Spleen (tissue), 7 donors: Measurements from ENCODE around the gene TAF10.

Source experiments
- POLR2AphosphoS5 ChIP-seq, 3 donors: sonication (generic); formaldehyde crosslinking; IDR thresholded peaks; one replicate each; pipeline ENCODE4 v1.5.1; 2017; ENCODE audit warnings: antibody characterized with exemption in 3 of 3
- TF ChIP-seq, protein P1 (sequence below), 11 experiments: fragments of 200-600 bp in 7 of 11; fragments of 450-650 bp in 4 of 11; sonication (generic) in 4 of 11; IDR thresholded peaks in 8 of 11; conservative IDR thresholded peaks in 3 of 11; 1 replicate in 7 of 11; 2 replicates in 4 of 11; pipeline versions ENCODE4 v1.4.0 to v1.8.0; 2016 to 2021; ENCODE audit warnings: antibody characterized with exemption in 11 of 11, inconsistent platforms in 4 of 11, mild to moderate bottlenecking in 1 of 11
- donor health status: DM: no; HTN: no; CAD: no; lungs with moderate emphysema.
- donor health status: DM: no; HTN: no; CAD: no.
- donor health status: DM: no; HTN: no; CAD: no.

DNA sequence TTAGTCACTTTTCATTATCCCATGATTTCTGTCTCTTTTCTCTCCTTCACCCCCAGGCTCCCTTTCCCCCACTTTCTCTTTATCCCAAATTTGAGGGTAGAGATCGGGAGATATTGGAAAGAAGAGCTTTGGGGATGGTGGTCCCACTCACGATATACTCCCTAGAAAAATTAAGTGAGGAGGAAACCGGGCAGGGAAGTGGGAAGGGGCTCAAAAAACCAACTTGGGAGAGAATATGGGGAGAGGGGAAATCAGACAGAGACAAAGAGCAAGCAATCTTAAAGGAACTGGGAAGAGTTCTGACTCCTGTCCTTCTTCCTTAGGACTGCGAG lies 44.5 kb upstream of the TAF10 start:
- TF ChIP-seq POLR2AphosphoS5 (IDR thresholded peaks at IDR 0.05) = no peak
- TF ChIP-seq, protein P1, sequence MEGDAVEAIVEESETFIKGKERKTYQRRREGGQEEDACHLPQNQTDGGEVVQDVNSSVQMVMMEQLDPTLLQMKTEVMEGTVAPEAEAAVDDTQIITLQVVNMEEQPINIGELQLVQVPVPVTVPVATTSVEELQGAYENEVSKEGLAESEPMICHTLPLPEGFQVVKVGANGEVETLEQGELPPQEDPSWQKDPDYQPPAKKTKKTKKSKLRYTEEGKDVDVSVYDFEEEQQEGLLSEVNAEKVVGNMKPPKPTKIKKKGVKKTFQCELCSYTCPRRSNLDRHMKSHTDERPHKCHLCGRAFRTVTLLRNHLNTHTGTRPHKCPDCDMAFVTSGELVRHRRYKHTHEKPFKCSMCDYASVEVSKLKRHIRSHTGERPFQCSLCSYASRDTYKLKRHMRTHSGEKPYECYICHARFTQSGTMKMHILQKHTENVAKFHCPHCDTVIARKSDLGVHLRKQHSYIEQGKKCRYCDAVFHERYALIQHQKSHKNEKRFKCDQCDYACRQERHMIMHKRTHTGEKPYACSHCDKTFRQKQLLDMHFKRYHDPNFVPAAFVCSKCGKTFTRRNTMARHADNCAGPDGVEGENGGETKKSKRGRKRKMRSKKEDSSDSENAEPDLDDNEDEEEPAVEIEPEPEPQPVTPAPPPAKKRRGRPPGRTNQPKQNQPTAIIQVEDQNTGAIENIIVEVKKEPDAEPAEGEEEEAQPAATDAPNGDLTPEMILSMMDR (IDR thresholded peaks at IDR 0.05 in 8 of 11, conservative IDR thresholded peaks at IDR 0.05 in 3 of 11) = no peak
